Smooth muscle cell (in vitro differentiated cells): ENCODE data around the gene DTWD2. TPM values are rescaled to one million over a fixed set of nuclear protein-coding genes. Genes with fewer than 3 reads are reported as not detected.

Experiments
- DNase-seq: peaks from one replicate; lab custom pipeline; 2025; ENCODE audit not compliant: unreplicated experiment; lab: John Stamatoyannopoulos, UW
- H2AFZ ChIP-seq: fragments of 200-600 bp; sonication (generic); 2 replicates; pipeline ENCODE4 v1.6.0; 2016; ENCODE audit warnings: antibody characterized with exemption, low read depth, mild to moderate bottlenecking
- H3F3A ChIP-seq: fragments of 200-600 bp; sonication (generic); 2 replicates; pipeline ENCODE4 v1.6.0; 2017; ENCODE audit warnings: antibody characterized with exemption, low read depth
- H3K27ac ChIP-seq: fragments of 200-600 bp; sonication (generic); 2 replicates; pipeline ENCODE4 v1.5.1; 2016; ENCODE audit warnings: low read depth, mild to moderate bottlenecking
- H3K27me3 ChIP-seq: fragments of 200-600 bp; sonication (generic); 2 replicates; pipeline ENCODE4 v1.6.1; 2016; ENCODE audit warnings: low read depth, mild to moderate bottlenecking
- H3K36me3 ChIP-seq: fragments of 200-600 bp; sonication (generic); 2 replicates; pipeline ENCODE4 v1.5.1; 2016; ENCODE audit warnings: low read depth
- H3K4me1 ChIP-seq: fragments of 200-600 bp; sonication (generic); 2 replicates; pipeline ENCODE4 v1.5.1; 2016; ENCODE audit warnings: low read depth
- H3K4me2 ChIP-seq: fragments of 200-600 bp; sonication (generic); 2 replicates; pipeline ENCODE4 v1.6.0; 2016; ENCODE audit warnings: mild to moderate bottlenecking
- H3K4me3 ChIP-seq: fragments of 200-600 bp; sonication (generic); 2 replicates; pipeline ENCODE4 v1.5.1; 2016; ENCODE audit warnings: mild to moderate bottlenecking
- H3K79me2 ChIP-seq: fragments of 200-600 bp; sonication (generic); 2 replicates; pipeline ENCODE4 v1.6.0; 2016; ENCODE audit warnings: low read depth, mild to moderate bottlenecking
- H3K9ac ChIP-seq: fragments of 200-600 bp; sonication (generic); 2 replicates; pipeline ENCODE4 v1.6.0; 2016; ENCODE audit warnings: low read depth
- H3K9me3 ChIP-seq: fragments of 200-600 bp; sonication (generic); replicated peaks from 2 replicates; pipeline ENCODE4 v1.5.1; 2016; ENCODE audit warnings: low read depth
- H4K20me1 ChIP-seq: fragments of 200-600 bp; sonication (generic); 2 replicates; pipeline ENCODE4 v1.6.0; 2016; ENCODE audit warnings: low read depth
- CTCF ChIP-seq: fragments of 200-600 bp; sonication (generic); IDR thresholded peaks from 2 replicates; pipeline ENCODE4 v1.5.1; 2017; ENCODE audit warnings: borderline replicate concordance, mild to moderate bottlenecking, antibody characterized with exemption; ENCODE audit not compliant: insufficient read depth, poor library complexity, severe bottlenecking
- WGBS: methylation state at CpG from one replicate; pipeline ENCODE4 v1.1.7; 2016; ENCODE audit warnings: low lambda C conversion rate; 5-methylcytosine and 5-hydroxymethylcytosine counted together
- polyA plus RNA-seq: library from polyadenylated mRNA; unstranded; fragments of >200 nt; fragmentation: Nextera tagmentation; extraction: Ambion mirVana; gene quantifications from 2 replicates; pipeline ENCODE4 v1.2.1, GENCODE V29; 2016
- total RNA-seq: library from RNA; depleted of rRNA; stranded (reverse); fragments of >200 nt; gene quantifications from 2 replicates; pipeline ENCODE4 v1.2.3, GENCODE V29; 2014

DTWD2 gene
- total and polyA plus RNA-seq, 2 experiments from 2014 or later, result 0.58 to 1.7 TPM

- WGBS, result 77% methylated on average over 3 of the region's 3 CpGs
- H3K79me2 ChIP-seq, result no peaks in the 10 kb centered on the region
- TF ChIP-seq CTCF, result no peak
- no peak for DNase-seq
- H3K4me1 ChIP-seq, result no peaks in the 10 kb centered on the region
- no peak overlapping the region for H3K9ac ChIP-seq
- H3K36me3 ChIP-seq, result no peaks in the 10 kb centered on the region
- no peaks in the 10 kb centered on the region for H4K20me1 ChIP-seq
- H3K27ac ChIP-seq, result no peak overlapping the region
- H3F3A ChIP-seq, result no peaks in the 10 kb centered on the region
- no peak overlapping the region for H3K4me3 ChIP-seq
- no peak overlapping the region for H2AFZ ChIP-seq
- no peaks in the 10 kb centered on the region for H3K27me3 ChIP-seq
- H3K9me3 ChIP-seq, result no peaks in the 10 kb centered on the region
- no peak overlapping the region for H3K4me2 ChIP-seq
Observed at GRCh38 chr5:119033135-119033534, 44.8 kb upstream of the DTWD2 start.

GRCh38 chr5:119032656-119033055 lies 44.3 kb upstream of the DTWD2 start:
- no peaks in the 10 kb centered on the region for H3K9me3 ChIP-seq
- no peak for DNase-seq
- H3F3A ChIP-seq, result no peaks in the 10 kb centered on the region
- H3K27me3 ChIP-seq, result no peaks in the 10 kb centered on the region
- H3K36me3 ChIP-seq, result no peaks in the 10 kb centered on the region
- H3K4me3 ChIP-seq, result no peak overlapping the region
- no peak overlapping the region for H3K27ac ChIP-seq
- no peak for TF ChIP-seq CTCF
- no peak overlapping the region for H3K4me2 ChIP-seq
- WGBS, result 75% methylated on average over 3 of the region's 3 CpGs
- H4K20me1 ChIP-seq, result no peaks in the 10 kb centered on the region
- no peak overlapping the region for H2AFZ ChIP-seq
- no peak overlapping the region for H3K9ac ChIP-seq
- H3K79me2 ChIP-seq, result no peaks in the 10 kb centered on the region
- H3K4me1 ChIP-seq, result no peaks in the 10 kb centered on the region

GRCh38 chr5:119031905-119032304 lies 43.6 kb upstream of the DTWD2 start:
- 67% methylated on average over 4 of the region's 4 CpGs for WGBS
- H3K4me2 ChIP-seq, result no peak overlapping the region
- TF ChIP-seq CTCF, result no peak

More at GRCh38 chr5:119031905-119032304, 43.6 kb upstream of the DTWD2 start:
- Histone ChIP-seq H3K27ac (no peak overlapping the region), H3K79me2 (no peaks in the 10 kb centered on the region), H3K9me3 (no peaks in the 10 kb centered on the region), H4K20me1 (no peaks in the 10 kb centered on the region), H2AFZ (no peak overlapping the region), H3K36me3 (no peaks in the 10 kb centered on the region), H3F3A (no peaks in the 10 kb centered on the region), H3K4me1 (no peaks in the 10 kb centered on the region), H3K9ac (no peak overlapping the region), H3K4me3 (no peak overlapping the region), H3K27me3 (no peaks in the 10 kb centered on the region)
- DNase-seq, result no peak
